GM21367 (cell line): ENCODE results near the gene USP1.

ENCODE experiments used
- ATAC-seq: cut with Tn5 transposase; IDR thresholded peaks from one replicate; pipeline ENCODE4 v1.9.1; 2021; ENCODE audit not compliant: unreplicated experiment

Gene USP1, protein sequence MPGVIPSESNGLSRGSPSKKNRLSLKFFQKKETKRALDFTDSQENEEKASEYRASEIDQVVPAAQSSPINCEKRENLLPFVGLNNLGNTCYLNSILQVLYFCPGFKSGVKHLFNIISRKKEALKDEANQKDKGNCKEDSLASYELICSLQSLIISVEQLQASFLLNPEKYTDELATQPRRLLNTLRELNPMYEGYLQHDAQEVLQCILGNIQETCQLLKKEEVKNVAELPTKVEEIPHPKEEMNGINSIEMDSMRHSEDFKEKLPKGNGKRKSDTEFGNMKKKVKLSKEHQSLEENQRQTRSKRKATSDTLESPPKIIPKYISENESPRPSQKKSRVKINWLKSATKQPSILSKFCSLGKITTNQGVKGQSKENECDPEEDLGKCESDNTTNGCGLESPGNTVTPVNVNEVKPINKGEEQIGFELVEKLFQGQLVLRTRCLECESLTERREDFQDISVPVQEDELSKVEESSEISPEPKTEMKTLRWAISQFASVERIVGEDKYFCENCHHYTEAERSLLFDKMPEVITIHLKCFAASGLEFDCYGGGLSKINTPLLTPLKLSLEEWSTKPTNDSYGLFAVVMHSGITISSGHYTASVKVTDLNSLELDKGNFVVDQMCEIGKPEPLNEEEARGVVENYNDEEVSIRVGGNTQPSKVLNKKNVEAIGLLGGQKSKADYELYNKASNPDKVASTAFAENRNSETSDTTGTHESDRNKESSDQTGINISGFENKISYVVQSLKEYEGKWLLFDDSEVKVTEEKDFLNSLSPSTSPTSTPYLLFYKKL

GRCh38 chr1:62436466-62437272, at the start of gene USP1:
USP1 (plus strand) TSS chr1:62437049; CDS start chr1:62439868, 2,819 bp downstream.
- ATAC-seq: peak; percentile 69

DNA sequence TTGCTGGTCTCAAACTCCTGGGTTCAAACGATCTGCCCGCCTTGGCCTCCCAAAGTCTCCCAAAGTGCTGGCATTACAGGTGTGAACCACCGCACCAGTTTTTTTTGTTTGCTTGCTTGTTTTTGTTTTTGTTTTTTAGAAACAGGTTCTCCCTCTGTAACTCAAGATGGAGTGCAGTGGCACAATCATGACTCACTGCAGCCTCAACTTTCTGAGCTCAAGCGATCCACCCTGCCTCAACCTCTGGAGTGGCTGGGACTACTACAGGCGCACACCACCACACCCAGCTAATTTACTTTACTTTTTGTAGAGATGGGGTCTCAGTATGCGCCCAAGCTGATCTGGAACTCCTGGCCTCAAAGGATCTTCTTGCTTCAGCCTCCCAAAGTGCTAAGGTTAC, 47.3 kb upstream of the USP1 start:
- ATAC-seq: no peak

DNA sequence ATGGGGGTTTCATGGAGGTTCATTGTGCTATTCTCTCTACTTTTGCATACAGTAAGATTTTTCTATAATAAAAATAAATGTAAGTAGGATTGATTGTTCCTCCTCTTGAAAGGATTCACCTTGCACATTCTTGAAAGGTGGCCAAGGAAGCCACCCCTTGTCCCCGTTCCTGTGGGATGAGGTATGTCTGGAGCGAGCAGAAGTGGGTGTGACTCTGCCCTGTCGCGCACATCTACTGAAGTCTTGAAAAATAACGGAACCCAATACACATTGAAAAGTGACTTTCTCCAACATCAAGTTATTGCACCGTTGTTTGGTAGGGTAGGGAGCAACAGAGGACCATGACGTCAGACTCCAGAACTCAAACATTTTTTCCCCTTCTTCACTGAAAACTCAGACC, 46.8 kb upstream of the USP1 start:
- no peak for ATAC-seq

- ATAC-seq: peak; percentile 62
These were observed 45.4 kb upstream of the USP1 start for GRCh38 chr1:62391369-62391971.

DNA sequence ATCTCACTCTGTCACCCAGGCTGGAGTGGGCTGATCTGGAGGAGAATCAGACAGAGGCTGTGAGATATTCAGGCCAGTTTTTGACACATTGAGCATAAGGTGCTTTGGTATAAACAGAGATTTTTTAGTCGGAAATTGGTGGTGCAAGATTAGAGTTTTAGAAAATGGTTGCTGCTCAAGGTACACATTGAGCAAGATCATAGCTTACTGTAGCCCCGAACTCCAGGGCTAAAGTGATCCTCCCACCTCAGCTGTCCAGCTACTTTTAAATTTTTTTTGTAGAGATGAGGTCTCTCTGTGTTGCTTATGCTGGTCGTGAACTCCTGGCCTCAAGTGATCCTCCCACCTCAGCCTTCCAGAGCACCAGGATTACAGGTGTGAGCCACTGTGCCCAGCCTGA, 43.9 kb upstream of the USP1 start:
- ATAC-seq: no peak

- no peak for ATAC-seq
These were observed 42.2 kb upstream of the USP1 start for GRCh38 chr1:62394646-62395045.

- ATAC-seq: no peak
These were observed 41.6 kb upstream of the USP1 start for GRCh38 chr1:62395291-62395690.

GRCh38 chr1:62396871-62397270, 40.0 kb upstream of the USP1 start:
- ATAC-seq: no peak

- no peak for ATAC-seq
These were observed 39.5 kb upstream of the USP1 start for GRCh38 chr1:62397301-62397700.

- no peak for ATAC-seq
These were observed 38.5 kb upstream of the USP1 start for GRCh38 chr1:62398377-62398776.

DNA sequence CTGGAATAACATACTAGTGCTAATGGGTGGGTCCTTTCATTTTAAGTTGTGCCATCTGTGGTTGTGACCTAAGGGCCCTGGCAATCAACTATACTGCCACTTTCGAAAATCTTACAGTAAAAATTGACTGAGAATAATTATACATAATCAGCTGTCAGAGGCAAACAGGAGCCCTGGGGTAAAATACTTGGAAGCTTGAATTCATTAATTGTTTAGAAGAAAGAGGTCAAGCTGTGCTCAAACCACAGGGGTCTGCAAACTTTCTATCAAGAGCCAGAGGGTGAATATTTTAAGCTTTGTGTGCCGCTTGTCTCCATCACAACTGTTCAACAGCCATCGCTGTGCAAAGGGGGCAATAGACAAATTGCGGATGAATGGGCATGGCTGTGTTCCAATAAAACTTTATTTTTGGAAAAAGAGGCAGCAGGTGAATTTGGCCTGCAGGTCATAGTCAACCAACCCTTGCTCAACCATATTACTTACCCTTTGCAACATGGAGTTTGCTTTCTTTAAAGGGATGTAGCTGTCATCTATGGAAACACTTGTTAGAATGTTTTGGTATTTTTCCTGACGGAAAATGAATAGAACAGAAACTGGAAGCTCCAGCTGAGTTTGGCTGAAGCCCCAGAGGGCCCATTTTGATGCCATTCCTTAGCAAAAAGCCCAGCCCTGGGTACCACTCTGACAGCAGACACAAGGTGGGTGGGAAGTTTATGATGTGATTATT, 35.7 kb upstream of the USP1 start:
- no peak for ATAC-seq

GRCh38 chr1:62405247-62405646, 31.6 kb upstream of the USP1 start:
- ATAC-seq: no peak

GRCh38 chr1:62406576-62406975, 30.3 kb upstream of the USP1 start:
- ATAC-seq: no peak

DNA sequence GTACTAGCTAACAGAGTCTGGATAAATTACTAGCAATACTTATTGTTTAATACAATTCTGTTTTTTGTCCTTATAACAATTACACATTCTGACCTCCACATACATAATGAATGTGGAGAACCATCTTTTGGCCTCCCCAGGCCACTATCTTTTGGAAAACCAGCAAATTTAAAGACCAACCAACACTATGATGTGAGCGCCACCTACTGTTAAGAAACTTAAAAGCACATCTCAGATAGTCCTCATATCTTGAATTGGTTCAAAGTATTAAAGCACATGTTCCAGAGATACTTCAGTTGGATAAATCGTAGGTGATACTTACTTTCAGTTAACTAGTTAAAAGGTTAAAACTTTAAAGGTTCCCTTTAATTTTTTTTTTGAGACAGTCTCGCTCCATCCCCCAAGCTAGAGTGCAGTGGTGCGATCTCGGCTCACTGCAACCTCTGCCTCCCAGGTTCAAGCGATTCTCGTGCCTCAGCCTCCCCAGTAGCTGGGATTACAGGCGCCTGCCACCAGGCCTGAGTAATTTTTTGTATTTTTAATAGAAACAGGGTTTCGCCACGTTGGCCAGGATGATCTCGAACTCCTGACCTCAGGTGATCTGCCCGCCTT, 29.3 kb upstream of the USP1 start:
- no peak for ATAC-seq

DNA sequence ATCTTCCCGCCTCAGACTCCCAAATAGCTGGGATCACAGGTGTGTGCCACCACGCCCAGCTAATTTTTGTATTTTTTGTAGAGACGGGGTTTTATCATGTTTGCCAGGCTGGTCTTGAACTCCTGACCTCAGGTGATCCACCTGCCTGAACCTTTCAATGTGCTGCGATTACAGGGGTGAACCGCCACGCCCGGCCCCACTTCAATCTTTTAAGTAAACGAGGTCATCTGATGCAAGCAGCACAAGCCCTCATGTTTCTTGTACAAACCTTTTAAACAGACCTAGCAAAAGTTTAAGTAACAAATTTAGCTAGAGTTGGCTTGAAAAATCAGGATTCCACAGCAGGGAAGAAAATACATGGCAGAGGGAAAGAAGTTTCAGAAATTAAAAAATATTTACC, 21.2 kb upstream of the USP1 start:
- no peak for ATAC-seq

- no peak for ATAC-seq
These were observed 19.4 kb upstream of the USP1 start for GRCh38 chr1:62417351-62417999.

GRCh38 chr1:62420214-62420613, 16.6 kb upstream of the USP1 start:
- no peak for ATAC-seq

GRCh38 chr1:62423580-62424242, 13.1 kb upstream of the USP1 start:
- ATAC-seq: no peak

DNA sequence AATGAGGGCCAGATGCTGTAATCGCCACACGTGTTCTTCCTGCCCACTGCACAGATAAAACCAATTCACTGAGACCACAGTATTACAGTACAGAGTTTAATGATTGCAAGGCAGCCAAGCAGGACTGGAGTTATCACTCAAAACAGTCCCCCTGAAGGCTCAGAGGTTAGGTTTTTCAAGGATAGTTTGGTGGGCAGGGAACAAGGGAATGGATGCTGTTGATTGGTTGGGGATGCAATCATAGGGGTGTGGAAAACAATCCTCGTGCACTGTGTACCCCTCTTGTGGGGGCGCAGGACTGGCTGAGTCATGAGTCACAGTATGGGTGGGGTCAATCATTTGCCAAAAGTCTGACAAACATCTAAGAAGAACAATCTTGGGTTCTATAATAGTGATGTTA, 12.4 kb upstream of the USP1 start:
- no peak for ATAC-seq
